GM18861 (cell line): ENCODE measurements around the gene C1orf53.

ENCODE experiments used
- ATAC-seq: cut with Tn5 transposase; IDR thresholded peaks from one replicate; pipeline ENCODE4 v1.9.1; 2021; ENCODE audit not compliant: unreplicated experiment

Gene C1orf53

GRCh38 chr1:197954718-197955418 lies 52.4 kb downstream of the C1orf53 start:
- ATAC-seq = no peak

GRCh38 chr1:197955486-197956394 lies 53.3 kb downstream of the C1orf53 start:
- ATAC-seq = no peak
